ENCODE results near the gene IVL.

DNA sequence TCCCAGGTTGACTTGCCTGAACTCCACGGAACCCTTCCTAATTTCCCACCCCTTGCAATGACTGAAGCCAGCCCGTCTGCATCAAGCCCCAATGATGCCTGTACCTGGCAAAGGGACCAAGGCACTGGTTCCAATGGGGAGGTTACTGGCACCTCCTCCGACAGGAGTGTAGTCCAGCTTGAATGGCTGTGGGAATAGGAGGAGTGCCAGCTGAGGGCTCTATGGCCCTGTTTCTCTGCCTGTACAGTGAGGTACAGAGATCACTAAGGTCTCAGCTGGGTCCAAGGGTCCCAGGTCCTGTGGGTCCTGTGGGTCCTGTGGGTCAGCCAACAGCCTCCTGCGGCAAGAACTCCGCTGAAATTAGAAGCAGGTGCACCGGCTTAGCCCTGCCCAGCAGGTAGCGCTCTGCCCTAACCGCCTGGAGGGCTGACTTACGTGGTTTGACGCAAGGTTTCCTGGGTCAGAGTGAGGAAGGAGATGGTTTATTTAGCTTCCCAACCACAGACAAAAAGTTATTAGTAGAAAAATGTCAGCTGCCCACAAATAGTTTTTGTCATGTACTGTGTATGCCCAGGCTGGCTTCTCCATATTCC is 52.2 kb downstream of the IVL start:
- TF ChIP-seq, protein P1, sequence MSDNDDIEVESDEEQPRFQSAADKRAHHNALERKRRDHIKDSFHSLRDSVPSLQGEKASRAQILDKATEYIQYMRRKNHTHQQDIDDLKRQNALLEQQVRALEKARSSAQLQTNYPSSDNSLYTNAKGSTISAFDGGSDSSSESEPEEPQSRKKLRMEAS (IDR thresholded peaks at IDR 0.05), result no peak
- TF ChIP-seq RAD21 (IDR thresholded peaks at IDR 0.05) (no peak), EGR1 (IDR thresholded peaks at IDR 0.05; ENCODE audit: low read depth in 2 of 2) (no peak), NR2F2 (IDR thresholded peaks at IDR 0.05) (no peak), TAF1 (conservative IDR thresholded peaks at IDR 0.05) (no peak), YY1 (IDR thresholded peaks at IDR 0.05) (no peak), SP1 (IDR thresholded peaks at IDR 0.05) (no peak), JUND (IDR thresholded peaks at IDR 0.05) (no peak), RXRA (IDR thresholded peaks at IDR 0.05) (no peak)
- TF ChIP-seq, protein P2, sequence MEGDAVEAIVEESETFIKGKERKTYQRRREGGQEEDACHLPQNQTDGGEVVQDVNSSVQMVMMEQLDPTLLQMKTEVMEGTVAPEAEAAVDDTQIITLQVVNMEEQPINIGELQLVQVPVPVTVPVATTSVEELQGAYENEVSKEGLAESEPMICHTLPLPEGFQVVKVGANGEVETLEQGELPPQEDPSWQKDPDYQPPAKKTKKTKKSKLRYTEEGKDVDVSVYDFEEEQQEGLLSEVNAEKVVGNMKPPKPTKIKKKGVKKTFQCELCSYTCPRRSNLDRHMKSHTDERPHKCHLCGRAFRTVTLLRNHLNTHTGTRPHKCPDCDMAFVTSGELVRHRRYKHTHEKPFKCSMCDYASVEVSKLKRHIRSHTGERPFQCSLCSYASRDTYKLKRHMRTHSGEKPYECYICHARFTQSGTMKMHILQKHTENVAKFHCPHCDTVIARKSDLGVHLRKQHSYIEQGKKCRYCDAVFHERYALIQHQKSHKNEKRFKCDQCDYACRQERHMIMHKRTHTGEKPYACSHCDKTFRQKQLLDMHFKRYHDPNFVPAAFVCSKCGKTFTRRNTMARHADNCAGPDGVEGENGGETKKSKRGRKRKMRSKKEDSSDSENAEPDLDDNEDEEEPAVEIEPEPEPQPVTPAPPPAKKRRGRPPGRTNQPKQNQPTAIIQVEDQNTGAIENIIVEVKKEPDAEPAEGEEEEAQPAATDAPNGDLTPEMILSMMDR (IDR thresholded peaks at IDR 0.05; ENCODE audit: low read depth, low read length, missing input control), result no peak
- TF ChIP-seq, protein P3, sequence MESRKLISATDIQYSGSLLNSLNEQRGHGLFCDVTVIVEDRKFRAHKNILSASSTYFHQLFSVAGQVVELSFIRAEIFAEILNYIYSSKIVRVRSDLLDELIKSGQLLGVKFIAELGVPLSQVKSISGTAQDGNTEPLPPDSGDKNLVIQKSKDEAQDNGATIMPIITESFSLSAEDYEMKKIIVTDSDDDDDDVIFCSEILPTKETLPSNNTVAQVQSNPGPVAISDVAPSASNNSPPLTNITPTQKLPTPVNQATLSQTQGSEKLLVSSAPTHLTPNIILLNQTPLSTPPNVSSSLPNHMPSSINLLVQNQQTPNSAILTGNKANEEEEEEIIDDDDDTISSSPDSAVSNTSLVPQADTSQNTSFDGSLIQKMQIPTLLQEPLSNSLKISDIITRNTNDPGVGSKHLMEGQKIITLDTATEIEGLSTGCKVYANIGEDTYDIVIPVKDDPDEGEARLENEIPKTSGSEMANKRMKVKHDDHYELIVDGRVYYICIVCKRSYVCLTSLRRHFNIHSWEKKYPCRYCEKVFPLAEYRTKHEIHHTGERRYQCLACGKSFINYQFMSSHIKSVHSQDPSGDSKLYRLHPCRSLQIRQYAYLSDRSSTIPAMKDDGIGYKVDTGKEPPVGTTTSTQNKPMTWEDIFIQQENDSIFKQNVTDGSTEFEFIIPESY (IDR thresholded peaks at IDR 0.05), result no peak
- TF ChIP-seq, protein P4, sequence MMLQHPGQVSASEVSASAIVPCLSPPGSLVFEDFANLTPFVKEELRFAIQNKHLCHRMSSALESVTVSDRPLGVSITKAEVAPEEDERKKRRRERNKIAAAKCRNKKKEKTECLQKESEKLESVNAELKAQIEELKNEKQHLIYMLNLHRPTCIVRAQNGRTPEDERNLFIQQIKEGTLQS (IDR thresholded peaks at IDR 0.05), result no peak
- TF ChIP-seq, protein P5, sequence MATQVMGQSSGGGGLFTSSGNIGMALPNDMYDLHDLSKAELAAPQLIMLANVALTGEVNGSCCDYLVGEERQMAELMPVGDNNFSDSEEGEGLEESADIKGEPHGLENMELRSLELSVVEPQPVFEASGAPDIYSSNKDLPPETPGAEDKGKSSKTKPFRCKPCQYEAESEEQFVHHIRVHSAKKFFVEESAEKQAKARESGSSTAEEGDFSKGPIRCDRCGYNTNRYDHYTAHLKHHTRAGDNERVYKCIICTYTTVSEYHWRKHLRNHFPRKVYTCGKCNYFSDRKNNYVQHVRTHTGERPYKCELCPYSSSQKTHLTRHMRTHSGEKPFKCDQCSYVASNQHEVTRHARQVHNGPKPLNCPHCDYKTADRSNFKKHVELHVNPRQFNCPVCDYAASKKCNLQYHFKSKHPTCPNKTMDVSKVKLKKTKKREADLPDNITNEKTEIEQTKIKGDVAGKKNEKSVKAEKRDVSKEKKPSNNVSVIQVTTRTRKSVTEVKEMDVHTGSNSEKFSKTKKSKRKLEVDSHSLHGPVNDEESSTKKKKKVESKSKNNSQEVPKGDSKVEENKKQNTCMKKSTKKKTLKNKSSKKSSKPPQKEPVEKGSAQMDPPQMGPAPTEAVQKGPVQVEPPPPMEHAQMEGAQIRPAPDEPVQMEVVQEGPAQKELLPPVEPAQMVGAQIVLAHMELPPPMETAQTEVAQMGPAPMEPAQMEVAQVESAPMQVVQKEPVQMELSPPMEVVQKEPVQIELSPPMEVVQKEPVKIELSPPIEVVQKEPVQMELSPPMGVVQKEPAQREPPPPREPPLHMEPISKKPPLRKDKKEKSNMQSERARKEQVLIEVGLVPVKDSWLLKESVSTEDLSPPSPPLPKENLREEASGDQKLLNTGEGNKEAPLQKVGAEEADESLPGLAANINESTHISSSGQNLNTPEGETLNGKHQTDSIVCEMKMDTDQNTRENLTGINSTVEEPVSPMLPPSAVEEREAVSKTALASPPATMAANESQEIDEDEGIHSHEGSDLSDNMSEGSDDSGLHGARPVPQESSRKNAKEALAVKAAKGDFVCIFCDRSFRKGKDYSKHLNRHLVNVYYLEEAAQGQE (IDR thresholded peaks at IDR 0.05), result no peak

All from liver (tissue), 3 donors.